ENCODE data around the gene UGT2B10. TPM values are rescaled to one million over a fixed set of nuclear protein-coding genes. Genes with fewer than 3 reads are reported as not detected.
A peak's percentile ranks its signal among the peaks of the same experiment; 100 is the strongest.

Gene UGT2B10
- total and polyA plus RNA-seq, 2 donors from 2014 or later = not detected

- DNase-seq (no peak), FAIRE-seq (peak; percentile 63)
- no peaks in the 10 kb centered on the region for H3K36me3 ChIP-seq (ENCODE audit: control insufficient read depth in 2 of 3, insufficient read depth in 3 of 3, low read length in 3 of 3)
- H3K27ac ChIP-seq (ENCODE audit: low read depth in 2 of 2, low read length in 2 of 2) = no peak overlapping the region
- intact Hi-C loops (cut with DNase I) = no loop called here
- H3K9me3 ChIP-seq (ENCODE audit: control insufficient read depth in 2 of 3, insufficient read depth in 1 of 3, low read length in 3 of 3) = no peaks in the 10 kb centered on the region
- no peaks in the 10 kb centered on the region for H3K4me1 ChIP-seq (ENCODE audit: control insufficient read depth in 2 of 3, insufficient read depth in 2 of 3, low read depth in 1 of 3, low read length in 3 of 3)
- no peaks in the 10 kb centered on the region for H3K27me3 ChIP-seq (ENCODE audit: control insufficient read depth, insufficient read depth, low read length)
- TF ChIP-seq CTCF (IDR thresholded peaks at IDR 0.05; ENCODE audit: borderline replicate concordance, extremely low read depth, insufficient read depth) = no peak
- H3K9ac ChIP-seq (ENCODE audit: low read length in 3 of 3) = no peak overlapping the region
- H3K4me3 ChIP-seq (ENCODE audit: low read length in 3 of 3) = no peak overlapping the region
Measured at GRCh38 chr4:68831642-68832041, 15.8 kb downstream of the UGT2B10 start.

- Histone ChIP-seq H3K27me3 (ENCODE audit: control insufficient read depth, insufficient read depth, low read length) (no peaks in the 10 kb centered on the region), H3K36me3 (ENCODE audit: control insufficient read depth in 2 of 3, insufficient read depth in 3 of 3, low read length in 3 of 3) (no peaks in the 10 kb centered on the region), H3K4me1 (ENCODE audit: control insufficient read depth in 2 of 3, insufficient read depth in 2 of 3, low read depth in 1 of 3, low read length in 3 of 3) (no peaks in the 10 kb centered on the region), H3K27ac (ENCODE audit: low read depth in 2 of 2, low read length in 2 of 2) (no peak overlapping the region), H3K4me3 (ENCODE audit: low read length in 3 of 3) (no peak overlapping the region), H3K9me3 (ENCODE audit: control insufficient read depth in 2 of 3, insufficient read depth in 1 of 3, low read length in 3 of 3) (no peaks in the 10 kb centered on the region), H3K9ac (ENCODE audit: low read length in 3 of 3) (no peak overlapping the region)
- FAIRE-seq (no peak), DNase-seq (no peak)
- intact Hi-C loops (cut with DNase I) = no loop called here
- no peak for TF ChIP-seq CTCF (IDR thresholded peaks at IDR 0.05; ENCODE audit: borderline replicate concordance, extremely low read depth, insufficient read depth)
Measured at GRCh38 chr4:68850293-68850692, 34.5 kb downstream of the UGT2B10 start.

GRCh38 chr4:68855771-68856170 lies 40.0 kb downstream of the UGT2B10 start:
- no peaks in the 10 kb centered on the region for H3K36me3 ChIP-seq (ENCODE audit: control insufficient read depth in 2 of 3, insufficient read depth in 3 of 3, low read length in 3 of 3)
- H3K27ac ChIP-seq (ENCODE audit: low read depth in 2 of 2, low read length in 2 of 2) = no peak overlapping the region
- no peak for TF ChIP-seq CTCF (IDR thresholded peaks at IDR 0.05; ENCODE audit: borderline replicate concordance, extremely low read depth, insufficient read depth)
- FAIRE-seq = no peak
- intact Hi-C loops (cut with DNase I) = no loop called here
- peaks cover 0 to 9% (median 0%) of the 10 kb centered on the region in 3 donors for H3K9me3 ChIP-seq (ENCODE audit: control insufficient read depth in 2 of 3, insufficient read depth in 1 of 3, low read length in 3 of 3)
- H3K9ac ChIP-seq (ENCODE audit: low read length in 3 of 3) = no peak overlapping the region
- H3K27me3 ChIP-seq (ENCODE audit: control insufficient read depth, insufficient read depth, low read length) = no peaks in the 10 kb centered on the region
- no peak overlapping the region for H3K4me3 ChIP-seq (ENCODE audit: low read length in 3 of 3)
- H3K4me1 ChIP-seq (ENCODE audit: control insufficient read depth in 2 of 3, insufficient read depth in 2 of 3, low read depth in 1 of 3, low read length in 3 of 3) = no peaks in the 10 kb centered on the region
- DNase-seq = no peak

- Histone ChIP-seq H3K9me3 (ENCODE audit: control insufficient read depth in 2 of 3, insufficient read depth in 1 of 3, low read length in 3 of 3) (peaks cover 0 to 9% (median 0%) of the 10 kb centered on the region in 3 donors), H3K27ac (ENCODE audit: low read depth in 2 of 2, low read length in 2 of 2) (no peak overlapping the region), H3K9ac (ENCODE audit: low read length in 3 of 3) (no peak overlapping the region), H3K27me3 (ENCODE audit: control insufficient read depth, insufficient read depth, low read length) (no peaks in the 10 kb centered on the region), H3K4me3 (ENCODE audit: low read length in 3 of 3) (no peak overlapping the region), H3K36me3 (ENCODE audit: control insufficient read depth in 2 of 3, insufficient read depth in 3 of 3, low read length in 3 of 3) (no peaks in the 10 kb centered on the region), H3K4me1 (ENCODE audit: control insufficient read depth in 2 of 3, insufficient read depth in 2 of 3, low read depth in 1 of 3, low read length in 3 of 3) (no peaks in the 10 kb centered on the region)
- intact Hi-C loops (cut with DNase I) = no loop called here
- FAIRE-seq = no peak
- DNase-seq = no peak
- no peak for TF ChIP-seq CTCF (IDR thresholded peaks at IDR 0.05; ENCODE audit: borderline replicate concordance, extremely low read depth, insufficient read depth)
Measured at GRCh38 chr4:68858039-68858438, 42.2 kb downstream of the UGT2B10 start.

Measured in kidney (tissue), 14 donors.